Subcutaneous abdominal adipose tissue (tissue), 5 donors: ENCODE measurements around the gene AKAP11.

Source experiments
- H3K27ac ChIP-seq: one replicate; pipeline ENCODE4 v1.7.0; 2013; ENCODE audit warnings: low read depth, mild to moderate bottlenecking, inconsistent platforms, low read length, moderate library complexity
- H3K27me3 ChIP-seq, 5 donors: one replicate each; pipeline ENCODE4 v1.7.0; 2013; ENCODE audit warnings: low read length in 5 of 5, inconsistent platforms in 1 of 5; ENCODE audit not compliant: control insufficient read depth in 5 of 5, insufficient read depth in 4 of 5
- H3K36me3 ChIP-seq, 5 donors: one replicate each; pipeline ENCODE4 v1.7.0; 2013; ENCODE audit warnings: low read length in 5 of 5; ENCODE audit not compliant: control insufficient read depth in 5 of 5, insufficient read depth in 5 of 5
- H3K4me1 ChIP-seq, 5 donors: one replicate each; pipeline ENCODE4 v1.7.0; 2013; ENCODE audit warnings: low read length in 5 of 5, mild to moderate bottlenecking in 3 of 5, moderate library complexity in 1 of 5; ENCODE audit not compliant: control insufficient read depth in 5 of 5, insufficient read depth in 5 of 5
- H3K4me3 ChIP-seq, 5 donors: one replicate each; pipeline ENCODE4 v1.7.0; 2013; ENCODE audit warnings: low read length in 5 of 5, low read depth in 1 of 5
- H3K9ac ChIP-seq, 5 donors: one replicate each; pipeline ENCODE4 v1.7.0; 2013; ENCODE audit warnings: low read length in 5 of 5, mild to moderate bottlenecking in 4 of 5, moderate library complexity in 3 of 5
- H3K9me3 ChIP-seq, 5 donors: one replicate each; pipeline ENCODE4 v1.7.0; 2013; ENCODE audit warnings: low read length in 5 of 5; ENCODE audit not compliant: control insufficient read depth in 5 of 5
- donor health status: healthy.
- donor health status: healthy.
- donor health status: healthy.
- donor health status: healthy.
- donor health status: healthy.

Gene AKAP11

GRCh38 chr13:42283574-42283973, 11.6 kb downstream of the AKAP11 start:
- no peak overlapping the region for H3K9ac ChIP-seq
- H3K27me3 ChIP-seq = no peaks in the 10 kb centered on the region
- H3K27ac ChIP-seq = peak overlapping the region; percentile 28
- H3K36me3 ChIP-seq = peaks cover 6 to 16% (median 11%) of the 10 kb centered on the region in 5 donors
- no peaks in the 10 kb centered on the region for H3K9me3 ChIP-seq
- H3K4me1 ChIP-seq = peaks cover 0 to 25% (median 10%) of the 10 kb centered on the region in 5 donors
- no peak overlapping the region for H3K4me3 ChIP-seq

- Histone ChIP-seq H3K27ac (peak overlapping the region; percentile 9), H3K36me3 (peaks cover 10 to 21% (median 15%) of the 10 kb centered on the region in 5 donors), H3K4me3 (no peak overlapping the region), H3K4me1 (peaks cover 0 to 25% (median 10%) of the 10 kb centered on the region in 5 donors), H3K9me3 (no peaks in the 10 kb centered on the region), H3K27me3 (no peaks in the 10 kb centered on the region), H3K9ac (no peak overlapping the region)
Observed at GRCh38 chr13:42284068-42284467, 12.1 kb downstream of the AKAP11 start.

GRCh38 chr13:42298392-42298791, 26.4 kb downstream of the AKAP11 start:
- Histone ChIP-seq H3K36me3 (peaks cover 47 to 70% (median 60%) of the 10 kb centered on the region in 5 donors), H3K4me1 (no peaks in the 10 kb centered on the region), H3K9me3 (no peaks in the 10 kb centered on the region), H3K27ac (no peak overlapping the region), H3K4me3 (no peak overlapping the region), H3K27me3 (no peaks in the 10 kb centered on the region), H3K9ac (no peak overlapping the region)

GRCh38 chr13:42305503-42305902, 33.6 kb downstream of the AKAP11 start:
- H3K27ac ChIP-seq = no peak overlapping the region
- no peaks in the 10 kb centered on the region for H3K4me1 ChIP-seq
- H3K4me3 ChIP-seq = no peak overlapping the region
- no peaks in the 10 kb centered on the region for H3K9me3 ChIP-seq
- no peaks in the 10 kb centered on the region for H3K27me3 ChIP-seq
- H3K36me3 ChIP-seq = peaks cover 37 to 70% (median 50%) of the 10 kb centered on the region in 5 donors
- no peak overlapping the region for H3K9ac ChIP-seq

- peaks cover 22 to 53% (median 33%) of the 10 kb centered on the region in 5 donors for H3K36me3 ChIP-seq
- no peak overlapping the region for H3K9ac ChIP-seq
- no peaks in the 10 kb centered on the region for H3K4me1 ChIP-seq
- no peaks in the 10 kb centered on the region for H3K9me3 ChIP-seq
- H3K27me3 ChIP-seq = no peaks in the 10 kb centered on the region
- H3K4me3 ChIP-seq = no peak overlapping the region
- no peak overlapping the region for H3K27ac ChIP-seq
Observed at GRCh38 chr13:42307461-42307860, 35.5 kb downstream of the AKAP11 start.

GRCh38 chr13:42312817-42313431, 41.0 kb downstream of the AKAP11 start:
- Histone ChIP-seq H3K27ac (no peak overlapping the region), H3K27me3 (no peaks in the 10 kb centered on the region), H3K4me3 (no peak overlapping the region), H3K4me1 (no peaks in the 10 kb centered on the region), H3K36me3 (peaks cover 26 to 41% (median 35%) of the 10 kb centered on the region in 5 donors), H3K9me3 (no peaks in the 10 kb centered on the region), H3K9ac (no peak overlapping the region)

GRCh38 chr13:42318570-42318969, 46.6 kb downstream of the AKAP11 start:
- no peaks in the 10 kb centered on the region for H3K27me3 ChIP-seq
- no peak overlapping the region for H3K4me3 ChIP-seq
- H3K9me3 ChIP-seq = no peaks in the 10 kb centered on the region
- peaks cover 0 to 6% (median 0%) of the 10 kb centered on the region in 5 donors for H3K4me1 ChIP-seq
- no peak overlapping the region for H3K9ac ChIP-seq
- peaks cover 6 to 16% (median 12%) of the 10 kb centered on the region in 5 donors for H3K36me3 ChIP-seq
- no peak overlapping the region for H3K27ac ChIP-seq

GRCh38 chr13:42320375-42320787, 48.4 kb downstream of the AKAP11 start:
- H3K9ac ChIP-seq = no peak overlapping the region
- peaks cover 2 to 12% (median 9%) of the 10 kb centered on the region in 5 donors for H3K36me3 ChIP-seq
- no peaks in the 10 kb centered on the region for H3K27me3 ChIP-seq
- H3K9me3 ChIP-seq = no peaks in the 10 kb centered on the region
- H3K4me3 ChIP-seq = peak overlapping the region in 1 of 5 donors; percentile 53
- H3K27ac ChIP-seq = no peak overlapping the region
- peaks cover 0 to 6% (median 0%) of the 10 kb centered on the region in 5 donors for H3K4me1 ChIP-seq

- no peak overlapping the region for H3K4me3 ChIP-seq
- no peak overlapping the region for H3K27ac ChIP-seq
- no peak overlapping the region for H3K9ac ChIP-seq
- H3K9me3 ChIP-seq = no peaks in the 10 kb centered on the region
- H3K27me3 ChIP-seq = no peaks in the 10 kb centered on the region
- H3K4me1 ChIP-seq = peaks cover 0 to 6% (median 0%) of the 10 kb centered on the region in 5 donors
- H3K36me3 ChIP-seq = peaks cover 0 to 4% (median 0%) of the 10 kb centered on the region in 5 donors
Observed at GRCh38 chr13:42322806-42323205, 50.9 kb downstream of the AKAP11 start.

- Histone ChIP-seq H3K27me3 (no peaks in the 10 kb centered on the region), H3K36me3 (peaks cover 0 to 4% (median 0%) of the 10 kb centered on the region in 5 donors), H3K4me1 (peaks cover 0 to 6% (median 0%) of the 10 kb centered on the region in 5 donors)
Observed at GRCh38 chr13:42324704-42325103, 52.8 kb downstream of the AKAP11 start.

More at GRCh38 chr13:42324704-42325103, 52.8 kb downstream of the AKAP11 start:
- no peak overlapping the region for H3K4me3 ChIP-seq
- no peak overlapping the region for H3K9ac ChIP-seq
- no peaks in the 10 kb centered on the region for H3K9me3 ChIP-seq
- no peak overlapping the region for H3K27ac ChIP-seq
